ENCODE data around the gene CHST3. TPM values are rescaled to one million over a fixed set of nuclear protein-coding genes. Genes with fewer than 3 reads are reported as not detected.

CHST3 gene
- total and polyA plus RNA-seq, 10 of the 15 experiments (the other 5 are each of a cell fraction or from before 2014, with no cell fraction given), result 0.03 to 0.50 (median 0.05) TPM; not detected in 2

GRCh38 chr10:71939861-71940474 lies 24.2 kb upstream of the CHST3 start:
- no peak overlapping the region for H3K27ac ChIP-seq (ENCODE audit: control insufficient read depth, insufficient read depth)
- H3K36me3 ChIP-seq (ENCODE audit: control insufficient read depth in 2 of 2, insufficient read depth in 2 of 2, low read length in 1 of 2), result no peaks in the 10 kb centered on the region
- DNase-seq (ENCODE audit: low read depth, low spot score) (peak; percentile 31), FAIRE-seq (no peak), ATAC-seq (peak; percentile 70)
- H3K79me2 ChIP-seq (ENCODE audit: control insufficient read depth, insufficient read depth, low read length), result no peaks in the 10 kb centered on the region
- in situ Hi-C loops (cut with MboI), result no loop called here
- no peaks in the 10 kb centered on the region for H4K20me1 ChIP-seq (ENCODE audit: control insufficient read depth, insufficient read depth)
- no peak for TF ChIP-seq E4F1 (IDR thresholded peaks at IDR 0.05; ENCODE audit: borderline replicate concordance, partially characterized antibody)
- TF ChIP-seq USF2 (IDR thresholded peaks at IDR 0.05; ENCODE audit: borderline replicate concordance, low read depth, low read length), result no peak
- no peak for TF ChIP-seq NBN (IDR thresholded peaks at IDR 0.05)
- TF ChIP-seq LARP7 (IDR thresholded peaks at IDR 0.05), result no peak
- no peak for TF ChIP-seq ELK1 (IDR thresholded peaks at IDR 0.05; ENCODE audit: low read depth, low read length)
- TF ChIP-seq MTA3 (IDR thresholded peaks at IDR 0.05; ENCODE audit: borderline replicate concordance, low read length), result no peak
- TF ChIP-seq EGR1 (IDR thresholded peaks at IDR 0.05; ENCODE audit: borderline replicate concordance in 1 of 2, low read depth in 2 of 2, low read length in 2 of 2), result no peak
- peak; percentile 53 for TF ChIP-seq JUNB (IDR thresholded peaks at IDR 0.05)
- TF ChIP-seq HDGF (IDR thresholded peaks at IDR 0.05), result no peak
- peak; percentile 64 for TF ChIP-seq RUNX3 (IDR thresholded peaks at IDR 0.05; ENCODE audit: low read length)
- no peak for TF ChIP-seq WRNIP1 (IDR thresholded peaks at IDR 0.05; ENCODE audit: borderline replicate concordance, low read depth, low read length)
- no peak for TF ChIP-seq ZNF622 (IDR thresholded peaks at IDR 0.05)
- no peak for TF ChIP-seq CEBPB (IDR thresholded peaks at IDR 0.05; ENCODE audit: borderline replicate concordance in 1 of 2, low read depth in 2 of 2, low read length in 2 of 2)
- H2AFZ ChIP-seq (ENCODE audit: control insufficient read depth, low read depth, low read length), result no peak overlapping the region
- ChIA-PET POLR2A (no interaction called here), RAD21 (ENCODE audit: unreplicated experiment) (no interaction called here), SMC1A (ENCODE audit: uncharacterized antibody, unreplicated experiment) (no interaction called here), CTCF (no interaction called here)
- H3K27me3 ChIP-seq (replicated peaks in 1 of 2; ENCODE audit: control insufficient read depth in 2 of 2, insufficient read depth in 2 of 2, low read length in 1 of 2), result no peaks in the 10 kb centered on the region
- WGBS (ENCODE audit: insufficient coverage, insufficient replicate concordance, low lambda C conversion rate, missing lambda C conversion rate), result 64% methylated on average over 26 of the region's 26 CpGs
- peaks cover 19% of the 10 kb centered on the region for H3K4me1 ChIP-seq (ENCODE audit: control insufficient read depth, insufficient read depth, low read length)
- no peak overlapping the region for H3K9ac ChIP-seq (ENCODE audit: control insufficient read depth, insufficient read depth, low read length)
- intact Hi-C loops (cut with micrococcal nuclease; ENCODE audit: unreplicated experiment), result no loop called here
- no TSS peak for BruUV-seq (replicated peaks)
- no peak overlapping the region for H3K4me2 ChIP-seq (ENCODE audit: control insufficient read depth, insufficient read depth)
- H3K4me3 ChIP-seq, result no peak overlapping the region
- peaks cover 18% of the 10 kb centered on the region for H3K9me3 ChIP-seq (replicated peaks; ENCODE audit: control insufficient read depth, insufficient read depth, low read length)

Measured in GM12878 (cell line).